Measurements from ENCODE around the gene MAP2K4. TPM values are rescaled to one million over a fixed set of nuclear protein-coding genes. Genes with fewer than 3 reads are reported as not detected.

The MAP2K4 gene
- total RNA-seq (2022; extraction: Qiagen RNA extraction), result 28.2 to 33.4 TPM (median 31.8 TPM) in 5 replicates

GRCh38 chr17:12020642-12021622 is at the start of gene MAP2K4:
Gene MAP2K4 (plus strand): TSS chr17:12020877. CDS start chr17:12020887, 10 bp downstream.

GRCh38 chr17:11997147-11997971 is 23.3 kb upstream of the MAP2K4 start, which contains the start of gene ZNF18:
Gene ZNF18 (minus strand): TSS chr17:11997475. CDS start chr17:11992829, 4,646 bp downstream.

Other genes starting within 250 kb of the MAP2K4 start
- 5.2 to 6.7 TPM (median 5.8 TPM) in 5 replicates for gene ZNF18, start 23.4 kb upstream of the MAP2K4 start, total RNA-seq (2022; extraction: Qiagen RNA extraction)

Data from A549 treated with dexamethasone at 1 μM for 4 hours (cell line).